GM10266 (cell line): Measurements from ENCODE around the gene COL18A1.

Experiments
- DNase-seq: peaks from one replicate; pipeline ENCODE4 v3.0.0; 2012; ENCODE audit errors: extremely low spot score
- CTCF ChIP-seq: IDR thresholded peaks from 2 replicates; pipeline ENCODE4 v1.5.1; 2012; ENCODE audit warnings: mild to moderate bottlenecking, low read depth; ENCODE audit not compliant: control insufficient read depth, insufficient read depth; ENCODE audit errors: missing control alignments

COL18A1 gene

GRCh38 chr21:45455674-45456583, 51.0 kb downstream of the COL18A1 start:
- TF ChIP-seq CTCF: no peak

GRCh38 chr21:45456584-45457160, 51.7 kb downstream of the COL18A1 start:
- no peak for TF ChIP-seq CTCF
- DNase-seq: no peak

More at GRCh38 chr21:45455674-45456583, 51.0 kb downstream of the COL18A1 start:
- no peak for DNase-seq

GRCh38 chr21:45457161-45457831, 52.3 kb downstream of the COL18A1 start:
- no peak for DNase-seq
- TF ChIP-seq CTCF: no peak

- TF ChIP-seq CTCF: no peak
- no peak for DNase-seq
Observed at GRCh38 chr21:45457832-45458172, 52.8 kb downstream of the COL18A1 start.

- TF ChIP-seq CTCF: no peak
Observed at GRCh38 chr21:45458281-45459170, 53.6 kb downstream of the COL18A1 start.

GRCh38 chr21:45459171-45460010, 54.4 kb downstream of the COL18A1 start:
- no peak for DNase-seq
- TF ChIP-seq CTCF: no peak

More at GRCh38 chr21:45458281-45459170, 53.6 kb downstream of the COL18A1 start:
- DNase-seq: no peak
